Stimulated activated CD8-positive, alpha-beta memory T cell treated with anti-CD3 and anti-CD28 coated beads, Interleukin-7, amount 100 ng/mL, for 1 hour (primary cell): Measurements from ENCODE around the gene STK40.

Source experiments
- DNase-seq, 2 donors: peaks; one replicate each; pipeline ENCODE4 v3.0.0-alpha.2; 2020; ENCODE audit warnings: low read depth in 2 of 2

STK40 gene

DNA sequence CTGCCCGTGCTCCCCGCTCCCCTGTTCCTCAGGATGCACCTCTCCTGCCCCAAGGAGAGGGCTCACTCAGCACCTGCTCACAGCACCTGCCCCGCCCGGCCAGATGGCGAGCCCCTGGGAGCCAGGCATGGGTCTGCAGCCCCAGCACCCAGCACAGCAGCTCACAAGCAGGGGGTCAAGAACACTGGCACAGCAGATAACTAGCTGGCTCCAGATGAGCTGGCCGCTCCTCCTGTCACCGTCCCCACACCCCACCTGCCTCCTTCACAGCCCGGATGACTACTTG, 41.4 kb downstream of the STK40 start:
- DNase-seq, result no peak

DNA sequence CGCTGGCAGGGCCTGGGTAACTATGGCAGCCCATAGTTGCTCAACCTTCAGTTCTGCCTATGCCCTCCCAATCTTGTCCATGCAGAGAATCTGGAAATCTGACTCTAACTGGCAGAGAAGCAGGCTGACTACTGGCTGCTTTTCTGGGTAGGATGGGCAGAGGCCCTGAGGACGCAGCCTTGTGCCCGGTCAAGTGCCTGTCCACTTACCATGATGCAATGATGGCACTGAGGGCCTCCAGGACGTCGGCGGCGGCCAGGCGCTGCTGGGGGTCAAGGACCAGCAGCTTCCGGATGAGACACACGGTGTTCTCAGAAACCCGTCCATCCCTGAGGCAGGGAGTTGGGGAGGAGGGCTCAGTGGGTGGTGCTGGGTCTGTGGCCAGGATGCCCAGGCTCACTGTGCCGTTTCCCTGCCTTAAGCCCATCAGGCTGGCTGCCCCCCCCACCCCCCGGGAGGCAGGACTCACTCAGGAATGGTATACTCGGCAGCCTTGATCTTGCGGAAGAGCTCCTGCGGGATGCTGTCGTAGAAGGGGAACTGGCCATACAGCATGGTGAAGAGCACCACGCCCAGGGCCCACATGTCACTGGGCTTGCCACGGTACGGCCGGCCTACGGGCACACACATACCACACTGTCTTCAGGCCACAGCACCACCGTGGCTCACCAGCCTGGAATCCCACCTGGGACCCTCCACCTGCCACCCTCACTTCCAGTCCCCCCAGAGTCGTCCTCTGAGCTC, 41.9 kb downstream of the STK40 start:
- no peak for DNase-seq

DNA sequence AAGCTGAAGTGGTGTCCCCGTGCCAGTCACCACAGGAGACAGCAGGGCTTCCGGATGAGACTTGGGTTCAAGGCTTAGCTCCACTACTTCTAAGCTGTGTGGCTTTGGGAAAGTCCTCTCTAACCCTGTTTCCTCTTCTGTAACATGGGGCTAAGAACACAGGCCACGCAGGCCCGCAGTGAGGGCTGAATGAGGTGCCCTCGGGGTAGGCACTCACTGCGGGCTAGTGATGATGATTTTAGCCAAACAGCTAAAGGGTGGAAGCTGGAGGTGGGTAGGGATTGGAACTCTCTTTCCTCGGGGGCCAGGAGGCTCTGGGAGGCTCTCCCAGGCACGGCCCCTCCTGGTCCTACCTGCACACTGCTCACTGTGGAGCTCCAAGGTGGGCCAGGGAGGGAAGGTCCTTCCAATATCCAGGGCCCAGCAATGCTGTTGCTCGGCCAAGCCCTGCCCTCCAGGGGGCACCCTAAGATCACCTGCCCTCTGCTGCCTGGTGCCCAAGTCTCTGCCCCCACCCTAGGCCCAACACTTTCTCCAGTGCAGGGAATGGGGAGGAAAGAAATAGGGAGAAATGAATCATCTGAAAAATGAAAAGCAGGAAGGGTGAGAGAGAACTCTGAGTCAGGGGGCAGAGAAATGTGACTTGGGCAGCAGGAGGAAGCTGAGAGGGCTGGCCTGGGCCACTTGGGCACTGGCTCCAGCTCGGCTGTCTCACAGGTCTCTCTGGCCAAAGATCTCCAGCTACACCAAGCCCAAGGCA, 43.1 kb downstream of the STK40 start:
- DNase-seq, result peak in 1 of 2 donors; percentile 41

DNA sequence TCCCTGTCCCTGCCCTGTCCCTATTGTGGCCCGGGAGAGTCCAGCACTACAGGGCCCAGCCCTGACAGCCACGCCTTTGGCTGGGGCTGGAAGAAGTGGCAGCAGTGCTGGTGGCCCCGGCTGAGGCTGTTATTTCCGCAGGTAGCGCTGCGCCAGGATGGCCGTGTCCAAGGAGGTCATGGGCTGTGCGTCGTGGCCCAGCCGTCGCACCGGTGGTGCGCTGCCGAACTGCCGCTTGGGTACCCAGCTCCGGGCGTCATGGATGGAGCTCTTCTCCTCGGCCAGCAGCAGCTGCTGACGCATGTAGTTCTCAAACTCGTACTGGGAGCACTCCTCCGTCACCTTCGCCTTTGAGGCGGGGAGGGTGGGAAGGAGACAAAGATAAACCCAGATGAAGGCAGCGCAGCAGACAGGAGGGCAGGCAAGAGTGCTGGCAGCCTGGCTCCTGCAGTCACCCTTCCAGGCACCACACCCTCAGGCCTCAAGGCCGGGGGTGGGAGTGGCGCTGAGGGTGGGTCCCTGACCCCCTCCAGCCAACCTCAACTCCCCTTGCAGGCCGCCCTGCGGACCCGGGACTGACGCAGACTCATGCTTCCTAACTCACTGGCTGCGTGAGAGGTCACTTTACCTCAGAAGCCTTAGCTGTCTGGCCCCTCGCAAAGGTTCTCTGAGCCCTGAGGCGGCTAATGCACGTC, 44.0 kb downstream of the STK40 start:
- no peak for DNase-seq

DNA sequence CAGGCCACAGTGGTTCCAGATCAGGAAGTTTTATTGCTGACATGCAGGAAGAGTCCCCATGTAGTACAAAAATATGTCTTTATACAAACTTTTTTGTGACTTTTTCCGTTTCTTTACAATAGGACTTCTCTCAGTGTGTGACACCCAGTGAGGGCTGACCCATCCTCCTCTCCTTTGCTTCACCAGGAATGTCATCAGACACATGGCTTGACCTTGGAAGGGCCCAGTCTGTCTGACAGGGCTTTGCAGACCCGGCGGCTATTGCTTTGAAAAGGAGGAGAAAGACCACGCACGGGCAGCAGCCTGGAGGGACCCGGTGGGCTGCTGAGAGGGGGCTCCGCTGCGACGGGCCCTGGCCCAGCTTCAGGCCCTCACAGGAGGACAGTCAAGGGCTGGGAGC, 46.1 kb downstream of the STK40 start:
- DNase-seq, result no peak

DNA sequence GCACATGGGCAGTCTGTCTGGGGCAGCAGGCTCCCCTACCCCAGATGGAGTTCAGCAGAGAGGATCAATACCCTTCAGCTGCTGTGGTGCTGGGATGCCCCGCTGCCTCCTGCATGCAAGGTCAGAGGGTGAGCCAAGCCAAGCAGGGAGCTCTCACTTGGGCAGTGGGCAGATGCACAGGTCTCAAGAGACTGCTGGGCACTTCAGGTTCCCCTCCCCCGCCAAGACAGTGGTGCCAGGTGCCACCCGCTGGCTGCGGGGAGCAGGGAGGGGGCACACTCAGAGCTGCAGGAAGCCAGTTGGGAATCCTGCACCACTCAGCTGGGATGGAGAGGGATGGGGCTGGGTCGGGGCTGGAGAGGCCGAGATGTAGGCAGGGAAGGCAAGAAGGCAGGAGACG, 46.5 kb downstream of the STK40 start:
- DNase-seq, result no peak

- no peak for DNase-seq
These were observed 47.9 kb downstream of the STK40 start for GRCh38 chr1:36337830-36338229.

DNA sequence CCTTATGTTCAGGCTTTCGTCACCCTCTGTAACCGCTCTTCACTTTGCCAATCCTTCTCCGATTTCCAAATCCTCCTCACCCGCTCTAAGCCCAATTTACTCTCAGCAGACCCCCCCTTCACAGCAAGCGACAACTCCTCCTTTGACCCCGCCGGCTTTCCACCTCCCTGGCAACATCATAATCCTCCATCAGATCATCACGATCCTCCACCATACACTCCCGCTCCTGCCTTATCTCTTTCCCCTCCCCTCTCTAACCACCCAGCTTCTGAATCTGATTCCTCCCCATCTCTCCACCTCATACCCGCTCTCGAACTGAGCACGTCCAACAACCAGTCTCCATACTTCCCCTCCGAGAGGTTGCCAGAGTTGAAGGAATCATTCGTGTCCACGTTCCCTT, 54.8 kb downstream of the STK40 start:
- DNase-seq, result no peak

DNA sequence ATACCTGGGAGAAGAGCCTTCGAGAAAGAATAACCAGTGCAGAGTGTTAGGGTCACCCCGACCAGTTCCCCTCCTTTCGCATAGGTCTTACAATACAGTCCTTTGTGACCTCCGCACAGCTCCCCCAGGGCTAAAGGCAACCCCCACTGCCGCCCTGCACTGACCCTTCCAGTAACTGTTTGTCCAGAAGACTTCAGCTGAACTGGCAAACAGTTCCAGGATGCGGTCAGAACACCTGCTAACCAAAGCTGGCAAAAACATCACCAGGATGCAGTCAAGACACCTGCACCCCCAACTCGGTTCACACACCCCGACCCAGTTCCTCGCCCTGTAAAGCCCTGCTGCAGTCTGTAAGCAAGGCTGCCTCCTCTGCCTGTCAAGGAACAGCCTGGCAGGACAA, 55.9 kb downstream of the STK40 start:
- no peak for DNase-seq

GRCh38 chr1:36328713-36329112, 57.0 kb downstream of the STK40 start:
- DNase-seq, result no peak

- DNase-seq, result no peak
These were observed 57.6 kb downstream of the STK40 start for GRCh38 chr1:36328088-36328480.

GRCh38 chr1:36327421-36328087, 58.2 kb downstream of the STK40 start:
- no peak for DNase-seq

DNA sequence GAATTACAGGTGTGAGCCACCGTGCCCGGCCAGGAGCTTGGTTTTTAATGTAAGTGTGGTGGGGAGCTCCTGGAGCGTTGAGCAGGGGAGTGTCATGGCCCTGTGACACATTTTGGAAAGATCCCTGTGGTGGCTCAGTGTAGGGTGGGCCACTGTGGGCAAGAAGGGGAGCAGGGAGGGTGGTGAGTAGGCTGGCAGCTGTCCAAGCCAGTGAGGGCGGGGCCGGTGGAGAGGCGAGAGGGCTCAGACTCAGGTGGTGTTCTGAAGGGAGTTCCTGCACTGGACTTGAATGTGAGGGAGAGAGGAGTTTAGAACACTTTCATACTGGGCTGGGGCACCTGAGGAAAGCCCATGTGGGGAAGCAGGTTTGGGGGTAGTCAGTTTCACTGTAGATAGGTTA, 59.2 kb downstream of the STK40 start:
- DNase-seq, result no peak

GRCh38 chr1:36324353-36324703, 61.4 kb downstream of the STK40 start:
- no peak for DNase-seq

DNA sequence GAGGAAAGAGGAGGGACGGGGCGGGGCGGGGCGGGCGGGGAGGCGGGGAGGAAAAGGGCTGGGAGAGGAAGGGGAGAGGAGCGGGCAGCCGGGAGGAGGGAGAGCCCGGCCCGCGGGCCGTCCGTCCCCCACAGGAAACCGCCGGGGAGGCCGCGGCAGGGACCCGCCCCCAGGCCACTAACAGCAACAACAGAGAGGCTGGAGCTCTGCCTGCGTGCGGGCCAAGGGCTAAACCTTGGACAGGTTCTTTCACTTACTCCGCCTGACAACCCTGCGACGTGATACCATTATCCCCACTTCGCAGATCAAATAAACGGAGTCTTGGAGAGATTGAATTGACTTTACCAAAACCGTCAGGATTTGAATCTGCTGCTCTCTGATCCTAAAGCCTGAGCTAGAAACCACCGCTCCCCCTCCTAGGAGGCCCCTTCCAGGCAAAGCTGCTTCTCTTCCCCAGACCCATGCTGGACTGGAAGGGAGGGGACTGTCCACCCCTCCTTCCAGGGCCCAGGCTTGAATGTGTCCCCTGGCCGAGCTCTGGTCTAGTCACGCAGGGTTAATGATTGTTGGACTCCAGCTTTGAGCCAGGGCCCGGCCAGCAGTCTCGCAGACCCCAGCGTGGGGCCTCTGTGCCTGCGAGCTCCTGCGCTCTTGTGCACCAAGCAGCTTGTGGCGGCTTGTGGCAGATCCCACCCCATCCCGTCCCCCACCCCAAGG, 61.9 kb downstream of the STK40 start, which contains the start of gene EVA1B:
Gene EVA1B, minus strand, starts transcription at position 10 of the 717 bp plus-strand sequence. CDS start 608 bp downstream, outside the sequence.
- DNase-seq, result no peak

DNA sequence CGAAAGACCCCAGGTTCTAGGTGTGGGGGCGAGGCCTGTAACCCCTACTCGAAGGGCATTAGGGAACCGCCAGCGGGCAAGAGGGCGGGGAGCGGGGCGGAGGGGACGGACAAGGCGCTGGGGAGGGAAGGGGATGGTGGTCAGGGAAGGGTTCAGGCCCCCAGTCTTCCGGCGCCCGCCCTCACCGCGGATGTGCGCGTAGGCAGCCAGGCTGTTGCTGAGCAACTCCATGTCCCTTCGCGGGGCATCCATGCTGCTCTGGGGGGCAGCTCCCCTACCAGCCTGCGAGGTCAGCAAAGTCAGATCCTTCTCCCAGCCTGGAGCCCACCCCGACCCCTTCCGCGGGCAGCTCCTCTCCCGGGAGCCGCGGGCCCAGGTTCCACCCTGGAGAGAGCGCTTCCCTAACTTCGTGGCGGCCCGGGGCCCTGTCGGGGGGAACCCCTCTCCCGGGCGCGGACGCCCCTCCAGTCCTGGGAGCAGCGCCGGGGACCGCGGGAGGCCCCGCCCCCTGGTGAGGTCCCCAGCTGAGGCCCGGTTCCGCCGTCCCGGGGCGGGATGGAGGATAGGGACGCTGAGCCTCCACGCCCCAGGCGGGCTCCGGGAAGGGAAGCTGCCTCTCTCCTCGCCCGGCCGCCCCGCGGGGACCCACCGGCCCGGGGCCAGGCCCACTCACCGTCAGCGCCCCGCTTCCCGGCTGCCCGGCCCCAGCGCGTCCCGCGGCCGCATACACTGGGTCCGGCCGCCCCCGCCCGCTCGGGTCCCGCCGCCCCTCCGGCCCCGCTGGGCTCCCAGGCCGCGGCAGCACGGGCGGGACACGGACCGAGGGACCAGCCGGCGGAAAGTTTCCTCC, 62.7 kb downstream of the STK40 start:
- DNase-seq, result no peak

DNA sequence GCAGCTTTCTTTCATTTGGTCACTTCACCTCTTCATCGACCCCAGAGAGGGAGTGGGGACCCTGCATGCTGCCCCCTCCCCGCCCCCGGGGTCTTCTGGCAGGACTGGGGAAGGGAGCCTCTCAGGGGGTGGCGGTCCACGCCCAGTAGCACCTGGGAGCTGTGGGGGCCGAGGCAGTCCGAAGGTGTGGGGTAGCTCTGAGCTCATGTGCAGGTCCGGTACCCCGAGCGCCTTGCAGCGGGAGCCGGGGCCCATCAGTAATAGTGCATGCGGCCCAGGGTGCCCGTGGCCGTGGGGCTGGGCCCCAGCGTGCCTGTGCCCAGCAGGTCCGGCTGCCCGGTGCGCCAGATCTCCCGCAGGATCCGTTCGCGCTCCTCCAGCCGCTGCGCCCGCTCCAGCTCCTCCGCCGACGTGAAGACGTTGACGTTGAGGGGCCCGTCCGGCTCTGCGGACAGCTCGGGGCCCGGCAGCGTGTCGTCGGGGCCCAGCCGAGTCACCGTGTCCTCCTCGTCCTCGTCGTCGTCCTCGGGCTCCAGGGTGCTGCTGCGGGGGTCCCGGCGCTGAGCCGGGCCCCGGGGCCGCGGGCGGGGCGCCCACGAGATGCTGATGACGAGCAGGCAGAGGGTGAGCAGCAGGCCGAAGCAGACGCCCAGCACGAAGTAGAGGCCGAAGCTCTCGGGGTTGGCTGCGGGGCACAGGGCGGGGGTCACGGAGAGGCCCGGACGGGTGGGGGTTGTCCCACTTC, 63.5 kb downstream of the STK40 start:
- DNase-seq, result no peak

DNA sequence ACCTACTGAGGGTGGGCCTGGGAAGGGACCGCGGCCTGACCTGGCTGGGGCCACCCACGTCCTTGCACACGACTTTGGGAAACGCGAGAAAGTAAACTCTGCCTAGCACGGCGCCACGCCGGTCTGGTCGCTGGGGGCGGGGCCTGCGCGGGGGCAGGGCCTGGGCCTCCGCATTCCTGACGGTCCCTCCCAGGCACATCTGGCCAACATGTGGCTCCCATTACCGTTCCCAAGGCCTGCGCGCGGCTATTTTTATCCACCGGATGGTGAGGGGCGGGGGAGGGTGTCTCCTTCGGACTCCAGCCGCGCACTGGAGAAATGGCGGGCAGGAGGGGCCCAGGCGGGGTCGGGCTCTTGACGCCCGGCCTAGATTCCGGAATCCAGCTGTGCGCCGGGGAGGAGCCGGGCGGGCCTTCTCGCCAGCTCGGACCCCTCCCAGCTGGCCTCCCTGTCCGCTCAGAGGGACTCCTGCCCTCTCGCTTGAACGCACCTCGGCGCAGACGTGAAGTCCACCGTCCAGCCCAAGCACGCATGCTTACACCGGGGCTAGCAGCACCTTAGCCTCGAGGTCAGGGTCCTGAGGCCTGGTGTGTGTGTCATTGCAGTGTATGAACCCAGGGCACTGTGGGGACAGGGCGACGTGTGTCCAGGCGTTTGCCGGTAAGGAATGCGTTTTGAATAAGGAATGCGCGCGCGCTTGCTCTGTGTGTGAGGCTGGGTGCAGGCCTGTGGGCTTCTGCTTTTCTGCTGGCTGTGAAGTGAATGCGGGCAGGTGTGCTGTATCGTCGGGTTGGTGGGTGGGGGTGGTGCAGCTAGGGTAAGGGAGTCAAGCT, 64.4 kb downstream of the STK40 start:
- no peak for DNase-seq

- no peak for DNase-seq
These were observed 65.0 kb downstream of the STK40 start for GRCh38 chr1:36320767-36321118.
